ENCODE measurements around the gene INMT. TPM values are rescaled to one million over a fixed set of nuclear protein-coding genes. Genes with fewer than 3 reads are reported as not detected.

The INMT gene
- total RNA-seq (ENCODE audit: unreplicated experiment): 1.4 TPM
- long read RNA-seq: 0 reads

GRCh38 chr7:30751696-30752273, at the start of gene INMT:
Gene INMT, plus strand, starts transcription at chr7:30752135. Its CDS starts 16 bp downstream, at chr7:30752151.
- Mint-ChIP-seq H3K36me3 (ENCODE audit: low read depth, unreplicated experiment) (peaks cover 17% of the 10 kb centered on the region), H3K4me3 (ENCODE audit: unreplicated experiment) (no peak within 1 kb of the TSS), H3K27me3 (ENCODE audit: unreplicated experiment) (peaks cover 5% of the 10 kb centered on the region), H3K27ac (ENCODE audit: unreplicated experiment) (no peak within 1 kb of the TSS), H3K4me1 (ENCODE audit: unreplicated experiment) (peaks cover 4% of the 10 kb centered on the region), H3K9me3 (ENCODE audit: unreplicated experiment) (no peaks in the 10 kb centered on the region)
- no peak for DNase-seq (ENCODE audit: low spot score)
- no peak for TF ChIP-seq CTCF (IDR thresholded peaks at IDR 0.05; ENCODE audit: unreplicated experiment)

GRCh38 chr7:30702200-30702599, 49.7 kb upstream of the INMT start:
- Mint-ChIP-seq H3K27ac (ENCODE audit: unreplicated experiment) (no peak overlapping the region), H3K27me3 (ENCODE audit: unreplicated experiment) (peaks cover 8% of the 10 kb centered on the region), H3K9me3 (ENCODE audit: unreplicated experiment) (no peaks in the 10 kb centered on the region), H3K4me1 (ENCODE audit: unreplicated experiment) (peaks cover 6% of the 10 kb centered on the region), H3K36me3 (ENCODE audit: low read depth, unreplicated experiment) (no peaks in the 10 kb centered on the region), H3K4me3 (ENCODE audit: unreplicated experiment) (no peak overlapping the region)
- no peak for TF ChIP-seq CTCF (IDR thresholded peaks at IDR 0.05; ENCODE audit: unreplicated experiment)
- DNase-seq (ENCODE audit: low spot score): no peak

- H3K27ac Mint-ChIP-seq (ENCODE audit: unreplicated experiment): no peak overlapping the region
- DNase-seq (ENCODE audit: low spot score): no peak
- H3K4me1 Mint-ChIP-seq (ENCODE audit: unreplicated experiment): no peaks in the 10 kb centered on the region
- H3K9me3 Mint-ChIP-seq (ENCODE audit: unreplicated experiment): no peaks in the 10 kb centered on the region
- TF ChIP-seq CTCF (IDR thresholded peaks at IDR 0.05; ENCODE audit: unreplicated experiment): no peak
- H3K36me3 Mint-ChIP-seq (ENCODE audit: low read depth, unreplicated experiment): no peaks in the 10 kb centered on the region
- peaks cover 2% of the 10 kb centered on the region for H3K27me3 Mint-ChIP-seq (ENCODE audit: unreplicated experiment)
- no peak overlapping the region for H3K4me3 Mint-ChIP-seq (ENCODE audit: unreplicated experiment)
Measured at GRCh38 chr7:30703756-30704155, 48.2 kb upstream of the INMT start.

GRCh38 chr7:30705008-30705407, 46.9 kb upstream of the INMT start:
- no peak for DNase-seq (ENCODE audit: low spot score)
- Mint-ChIP-seq H3K9me3 (ENCODE audit: unreplicated experiment) (no peaks in the 10 kb centered on the region), H3K27me3 (ENCODE audit: unreplicated experiment) (peaks cover 3% of the 10 kb centered on the region), H3K36me3 (ENCODE audit: low read depth, unreplicated experiment) (no peaks in the 10 kb centered on the region), H3K27ac (ENCODE audit: unreplicated experiment) (no peak overlapping the region), H3K4me3 (ENCODE audit: unreplicated experiment) (no peak overlapping the region), H3K4me1 (ENCODE audit: unreplicated experiment) (no peaks in the 10 kb centered on the region)
- no peak for TF ChIP-seq CTCF (IDR thresholded peaks at IDR 0.05; ENCODE audit: unreplicated experiment)

GRCh38 chr7:30705596-30705995, 46.3 kb upstream of the INMT start:
- TF ChIP-seq CTCF (IDR thresholded peaks at IDR 0.05; ENCODE audit: unreplicated experiment): no peak
- no peaks in the 10 kb centered on the region for H3K9me3 Mint-ChIP-seq (ENCODE audit: unreplicated experiment)
- DNase-seq (ENCODE audit: low spot score): no peak
- no peak overlapping the region for H3K27ac Mint-ChIP-seq (ENCODE audit: unreplicated experiment)
- H3K27me3 Mint-ChIP-seq (ENCODE audit: unreplicated experiment): peaks cover 3% of the 10 kb centered on the region
- H3K36me3 Mint-ChIP-seq (ENCODE audit: low read depth, unreplicated experiment): no peaks in the 10 kb centered on the region
- H3K4me1 Mint-ChIP-seq (ENCODE audit: unreplicated experiment): no peaks in the 10 kb centered on the region
- no peak overlapping the region for H3K4me3 Mint-ChIP-seq (ENCODE audit: unreplicated experiment)
